GM04503 (cell line): ENCODE data around the gene MSH4.
"Not testable (repeated sequence)": the region's sequence is repeated elsewhere in the genome, so short reads cannot be mapped to it uniquely, and the experiment has no call there.

Source experiments
- DNase-seq: peaks from one replicate; pipeline ENCODE4 v3.0.0-alpha.2; 2012; ENCODE audit warnings: low read depth

Gene MSH4

DNA sequence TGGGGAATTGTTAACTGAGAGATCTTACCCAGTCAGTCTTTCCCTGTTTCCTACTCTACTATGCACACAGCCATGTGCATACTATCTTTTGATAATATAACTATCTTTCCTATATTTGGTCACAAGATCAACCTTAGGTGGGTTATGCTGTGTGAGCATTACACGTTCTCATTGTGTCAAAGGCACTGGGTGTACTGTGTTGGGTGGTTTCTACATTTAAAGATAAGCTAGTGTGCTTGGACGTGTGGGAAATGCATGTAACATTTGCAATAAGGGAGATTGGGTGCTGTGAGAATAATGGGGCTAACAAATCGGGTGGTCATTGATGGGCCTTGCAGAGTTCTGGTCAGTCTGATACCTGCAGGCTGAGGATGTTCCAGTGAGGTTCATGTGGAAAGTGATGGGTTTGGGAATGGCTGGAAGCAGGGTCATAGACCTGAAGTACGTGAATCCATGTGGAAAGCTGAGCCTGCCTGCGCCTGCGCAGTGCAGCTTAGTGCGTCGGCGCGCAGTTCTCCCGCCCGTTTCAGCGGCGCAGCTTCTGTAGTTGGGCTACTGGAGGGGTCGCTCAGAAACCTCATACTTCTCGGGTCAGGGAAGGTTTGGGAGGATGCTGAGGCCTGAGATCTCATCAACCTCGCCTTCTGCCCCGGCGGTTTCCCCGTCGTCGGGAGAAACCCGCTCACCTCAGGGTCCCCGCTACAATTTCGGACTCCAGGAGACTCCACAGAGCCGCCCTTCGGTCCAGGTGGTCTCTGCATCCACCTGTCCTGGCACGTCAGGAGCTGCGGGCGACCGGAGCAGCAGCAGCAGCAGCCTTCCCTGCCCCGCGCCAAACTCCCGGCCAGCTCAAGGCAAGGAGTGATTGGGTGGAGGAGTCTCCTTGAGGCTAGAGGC is at the start of gene MSH4:
Gene MSH4, plus strand, starts transcription at position 507 of the 897 bp plus-strand sequence. Its CDS starts 104 bp downstream, at position 611.
- DNase-seq = no peak

DNA sequence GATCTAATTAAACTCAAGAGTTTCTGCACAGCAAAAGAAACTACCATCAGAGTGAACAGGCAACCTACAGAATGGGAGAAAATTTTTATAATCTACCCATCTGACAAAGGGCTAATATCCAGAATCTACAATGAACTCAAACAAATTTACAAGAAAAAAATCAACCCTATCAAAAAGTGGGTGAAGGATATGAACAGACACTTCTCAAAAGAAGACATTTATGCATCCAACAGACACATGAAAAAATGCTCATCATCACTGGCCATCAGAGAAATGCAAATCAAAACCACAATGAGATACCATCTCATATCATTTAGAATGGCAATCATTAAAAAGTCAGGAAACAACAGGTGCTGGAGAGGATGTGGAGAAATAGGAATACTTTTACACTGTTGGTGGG is 39.5 kb upstream of the MSH4 start:
- DNase-seq = not testable (repeated sequence)

DNA sequence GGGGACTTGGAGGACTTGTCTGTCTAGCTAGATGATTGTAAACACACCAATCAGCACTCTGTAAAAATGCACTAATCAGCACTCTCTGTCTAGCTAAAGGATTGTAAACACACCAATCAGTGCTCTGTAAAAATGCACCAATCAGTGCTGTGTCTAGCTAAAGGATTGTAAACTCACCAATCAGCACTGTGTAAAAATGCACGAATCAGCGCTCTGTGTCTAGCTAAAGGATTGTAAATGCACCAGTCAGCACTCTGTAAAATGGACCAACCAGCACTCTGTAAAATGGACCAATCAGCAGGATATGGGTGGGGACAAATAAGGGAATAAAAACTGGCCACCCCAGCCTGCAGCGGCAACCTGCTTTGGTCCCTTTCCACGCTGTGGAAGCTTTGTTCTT is 38.1 kb upstream of the MSH4 start:
- DNase-seq = not testable (repeated sequence)

DNA sequence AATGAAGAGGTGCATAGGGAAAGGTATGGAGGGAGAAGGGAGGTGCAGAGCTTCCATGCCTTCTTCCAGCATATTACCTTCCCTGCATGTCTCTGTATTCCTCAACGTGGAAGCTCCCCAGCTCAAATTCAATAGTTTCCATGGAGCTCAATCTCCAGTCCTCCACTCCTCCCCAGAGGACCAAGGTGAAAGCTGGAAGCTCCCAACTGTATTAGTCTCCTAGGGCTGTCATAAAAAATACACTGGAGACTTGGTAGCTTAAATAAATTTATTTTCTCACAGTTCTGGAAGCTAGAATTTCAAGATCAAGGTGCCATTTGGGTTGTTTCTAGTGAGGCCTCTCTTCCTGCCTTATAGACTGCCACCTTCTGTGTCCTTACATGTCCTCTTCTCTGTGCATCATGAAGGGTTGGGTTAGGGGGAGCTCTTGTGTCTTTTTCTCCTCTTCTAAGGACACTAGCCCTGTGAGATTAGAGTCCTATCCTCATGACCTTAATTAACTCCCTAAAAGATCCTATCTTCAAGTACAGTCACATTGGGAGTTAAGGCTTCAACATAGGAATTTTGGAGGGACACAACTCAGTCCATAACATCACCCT is 32.5 kb upstream of the MSH4 start:
- no peak for DNase-seq

DNA sequence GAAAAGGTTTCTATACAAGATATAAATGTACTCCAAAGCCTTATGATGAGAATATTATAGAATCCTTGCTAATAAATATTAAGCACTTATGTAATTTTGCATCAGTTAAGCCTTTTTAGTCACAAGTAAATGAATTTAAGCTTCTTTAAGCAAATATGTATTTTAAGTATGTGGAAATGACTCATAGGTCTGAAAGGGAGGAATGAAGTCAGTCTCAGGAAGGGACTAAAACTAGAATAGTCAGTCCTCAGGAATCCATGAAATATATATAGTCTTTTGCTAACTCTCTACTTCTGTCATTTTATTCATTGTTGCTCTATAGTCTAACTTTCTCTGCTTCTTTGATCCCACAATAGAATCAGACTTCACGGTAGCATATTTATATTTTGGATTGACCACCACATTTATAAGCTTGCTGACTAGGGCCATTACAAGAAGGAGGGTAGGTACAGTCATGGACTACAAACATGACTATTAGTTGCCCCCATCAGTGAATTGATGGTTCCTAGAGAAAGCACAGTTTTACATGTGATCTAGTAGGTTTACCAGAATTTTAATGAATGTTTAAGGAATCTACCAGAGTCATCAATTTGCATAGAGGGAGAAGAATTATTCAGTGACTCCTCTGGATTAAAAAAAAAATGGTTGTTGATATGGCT is 30.9 kb upstream of the MSH4 start:
- peak; percentile 54 for DNase-seq

GRCh38 chr1:75768016-75768415 is 28.7 kb upstream of the MSH4 start:
- no peak for DNase-seq

DNA sequence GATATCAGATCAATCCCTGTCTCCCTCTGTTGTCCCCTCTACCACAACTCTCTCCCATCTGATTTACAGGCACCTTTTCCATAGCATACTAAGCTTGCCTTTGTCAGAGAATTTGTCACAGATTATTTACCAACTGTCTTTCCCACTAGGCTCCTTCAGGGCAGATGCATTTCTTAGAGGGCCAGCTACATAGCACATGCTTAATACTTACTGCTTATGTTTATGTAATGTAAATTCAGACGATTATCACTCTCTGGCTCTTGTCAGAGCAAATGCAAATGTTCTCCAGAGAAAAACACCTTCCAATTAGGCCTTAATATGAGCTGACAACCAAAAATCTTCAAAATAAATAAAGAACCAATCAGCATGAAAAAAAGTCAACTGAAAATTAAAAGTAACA is 25.9 kb upstream of the MSH4 start:
- DNase-seq = no peak

DNA sequence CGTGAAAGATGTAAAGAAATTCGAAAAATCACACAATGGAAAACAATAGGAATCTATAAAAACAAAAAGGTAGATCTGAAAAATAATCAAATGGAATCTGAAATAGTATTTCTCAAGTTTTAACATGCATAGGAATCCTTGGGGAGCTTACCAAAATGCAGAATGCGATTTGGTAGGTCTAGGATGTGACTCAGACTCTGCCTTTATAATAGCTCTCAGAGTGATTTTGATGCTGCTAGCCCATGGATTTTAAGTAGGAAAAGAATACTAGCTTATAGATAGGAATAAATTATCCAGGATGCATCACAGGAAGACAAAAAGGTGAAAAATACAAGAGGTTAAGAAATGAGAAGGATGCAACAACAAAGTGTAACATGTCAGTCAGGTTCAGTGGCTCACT is 24.7 kb upstream of the MSH4 start:
- DNase-seq = no peak

DNA sequence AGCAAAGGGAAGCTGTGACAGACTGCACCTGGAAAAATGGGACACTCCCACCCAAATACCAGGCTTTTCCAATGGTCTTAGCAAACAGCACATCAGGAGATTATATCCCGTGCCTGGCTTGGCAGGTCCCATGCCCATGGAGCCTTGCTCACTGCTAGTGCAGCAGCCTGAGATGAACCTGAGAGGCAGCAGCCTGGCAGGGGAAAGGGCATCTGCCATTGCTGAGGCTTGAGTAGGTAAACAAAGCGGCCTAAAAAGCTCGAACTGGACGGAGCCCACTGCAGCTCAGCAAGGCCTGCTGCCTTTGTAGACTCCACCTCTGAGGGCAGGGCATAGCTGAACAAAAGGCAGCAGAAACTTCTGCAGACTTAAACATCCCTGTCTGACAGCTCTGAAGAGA is 18.9 kb upstream of the MSH4 start:
- DNase-seq = not testable (repeated sequence)

DNA sequence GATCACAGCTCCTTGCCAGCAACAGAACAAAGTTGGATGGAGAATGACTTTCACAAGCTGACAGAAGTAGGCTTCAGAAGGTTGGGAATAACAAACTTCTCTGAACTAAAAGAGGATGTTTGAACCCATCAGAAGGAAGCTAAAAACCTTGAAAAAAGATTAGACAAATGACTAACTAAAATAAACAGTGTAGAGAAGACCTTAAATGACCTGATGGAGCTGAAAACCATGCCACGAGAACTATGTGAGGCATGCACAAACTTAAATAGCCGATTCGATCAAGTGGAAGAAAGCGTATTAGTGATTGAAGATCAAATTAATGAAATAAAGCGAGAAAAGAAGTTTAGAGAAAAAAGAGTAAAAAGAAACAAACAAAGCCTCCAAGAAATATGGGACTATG is 18.0 kb upstream of the MSH4 start:
- not testable (repeated sequence) for DNase-seq

GRCh38 chr1:75780183-75780582 is 16.5 kb upstream of the MSH4 start:
- not testable (repeated sequence) for DNase-seq

- not testable (repeated sequence) for DNase-seq
Observed at GRCh38 chr1:75783920-75784319, 12.8 kb upstream of the MSH4 start.

GRCh38 chr1:75785320-75785982 is 11.2 kb upstream of the MSH4 start:
- no peak for DNase-seq

DNA sequence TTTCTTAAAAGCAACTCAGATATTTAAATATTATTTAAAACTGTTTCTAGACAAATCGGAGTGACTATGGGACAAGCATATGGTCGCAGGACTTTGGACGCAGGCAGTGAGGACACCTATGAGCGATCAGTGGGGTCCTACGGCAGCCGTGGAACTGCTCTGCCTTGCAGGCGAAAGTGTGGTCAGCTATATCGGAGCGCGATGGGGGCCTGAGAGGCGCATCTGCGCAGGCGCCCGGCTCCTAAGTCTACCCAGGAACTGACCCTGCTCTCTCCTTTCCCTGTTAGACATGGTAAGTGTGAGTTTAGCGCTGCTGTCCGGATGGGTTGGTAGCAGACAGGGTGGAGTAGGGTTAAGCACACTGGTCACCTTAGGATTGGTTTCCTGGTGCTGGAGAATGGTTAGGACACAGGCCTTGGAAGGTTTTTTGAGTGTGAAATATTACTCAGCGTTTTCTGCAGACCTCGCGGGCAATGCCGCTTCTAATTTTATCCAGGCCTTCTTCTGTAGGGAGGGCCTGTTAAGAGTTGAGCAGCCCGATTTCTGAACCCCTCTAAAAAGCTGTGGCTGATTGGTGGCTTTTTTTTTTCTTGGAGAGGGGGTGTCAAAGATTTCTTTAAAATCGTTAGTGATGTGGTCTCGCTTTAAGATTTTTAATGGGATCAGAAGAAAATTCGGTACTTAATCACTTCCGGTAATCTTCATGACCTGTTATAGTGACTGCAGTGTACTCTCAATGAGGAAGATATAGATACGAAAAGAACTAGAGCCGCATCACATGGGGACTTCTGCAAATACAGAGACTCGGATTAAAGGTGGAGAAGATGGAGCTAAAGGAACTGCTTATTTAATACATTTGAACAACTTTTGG is 10.5 kb upstream of the MSH4 start, which contains the start of gene RABGGTB:
Gene RABGGTB, plus strand, starts transcription at position 274 of the 871 bp plus-strand sequence. Its CDS starts 16 bp downstream, at position 290.
- peak; percentile 67 for DNase-seq

DNA sequence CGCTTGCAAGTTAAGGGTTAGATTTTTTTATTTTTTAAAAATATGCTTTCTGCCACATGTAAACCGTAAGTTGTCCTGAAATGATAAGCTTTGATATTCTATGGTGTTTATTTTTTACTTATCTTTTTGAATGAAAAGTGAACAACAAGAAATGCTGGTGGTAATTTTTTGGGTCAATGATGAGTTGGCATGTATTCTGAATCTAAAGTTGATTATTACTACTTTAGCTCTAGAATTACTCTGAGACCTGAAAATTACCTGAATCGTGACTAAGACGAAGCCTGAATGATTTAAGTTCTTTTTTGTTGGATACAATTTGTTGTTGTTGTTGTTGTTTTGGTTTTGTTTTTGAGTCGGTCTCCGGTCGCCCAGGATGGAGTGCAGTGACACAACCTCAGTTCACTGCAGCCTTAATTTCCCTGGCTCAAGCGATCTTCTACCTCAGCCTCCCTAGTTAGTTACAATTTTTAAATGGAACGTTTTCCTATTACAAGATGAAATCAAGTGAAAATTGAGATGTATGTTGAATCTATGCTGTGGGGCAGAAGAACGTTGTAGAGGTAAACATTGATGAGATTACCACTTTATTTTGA is 9.7 kb upstream of the MSH4 start:
- DNase-seq = no peak

DNA sequence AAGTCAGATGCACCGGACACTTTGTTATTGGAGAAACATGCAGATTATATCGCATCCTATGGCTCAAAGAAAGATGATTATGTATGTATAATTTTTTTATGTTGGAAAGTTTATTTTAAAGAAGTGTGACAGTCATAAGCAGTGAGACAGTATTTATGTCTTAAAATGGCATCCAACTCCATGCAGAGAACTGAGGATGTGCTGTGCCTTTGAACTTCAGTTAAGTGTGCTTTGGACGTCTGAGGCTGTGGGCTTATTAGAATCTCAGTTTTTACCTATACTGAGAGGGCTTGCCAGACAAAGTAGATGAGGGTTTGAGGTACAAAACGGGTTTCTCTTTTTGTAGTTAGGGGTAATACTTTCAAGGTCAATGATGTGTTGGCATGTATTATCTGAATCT is 9.2 kb upstream of the MSH4 start:
- no peak for DNase-seq

DNA sequence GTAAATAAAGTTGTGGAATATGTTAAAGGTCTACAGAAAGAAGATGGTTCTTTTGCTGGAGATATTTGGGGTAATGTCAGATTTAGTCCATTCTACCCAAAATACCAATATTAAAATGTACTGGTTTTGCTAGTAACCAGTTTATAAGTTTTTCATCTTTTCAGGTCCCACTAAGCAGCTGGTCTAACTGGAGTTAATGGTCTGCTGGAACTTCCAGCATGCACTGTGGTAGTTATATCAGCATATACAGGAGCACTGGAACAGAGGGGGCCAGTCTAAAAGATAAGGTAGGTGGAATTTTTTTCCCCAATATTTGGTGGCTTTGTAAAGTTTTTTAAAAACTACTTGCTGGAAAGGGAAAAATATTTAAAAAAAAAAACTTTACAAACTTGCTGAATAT is 6.7 kb upstream of the MSH4 start:
- DNase-seq = no peak

- DNase-seq = no peak
Observed at GRCh38 chr1:75791022-75791421, 5.7 kb upstream of the MSH4 start.

- no peak for DNase-seq
Observed at GRCh38 chr1:75792091-75792490, 4.6 kb upstream of the MSH4 start.

- DNase-seq = no peak
Observed at GRCh38 chr1:75794382-75794781, 2.3 kb upstream of the MSH4 start.

- DNase-seq = no peak
Observed at GRCh38 chr1:75795703-75796193, 934 bp upstream of the MSH4 start.
